Neuronal stem cell (in vitro differentiated cells): ENCODE measurements around the gene MAP2K7.

ENCODE experiments used
- DNase-seq: peaks from one replicate; pipeline ENCODE4 v3.0.0-alpha.2; 2013; ENCODE audit warnings: low spot score
- H2AFZ ChIP-seq: one replicate; pipeline ENCODE4 v1.6.1; 2013; ENCODE audit warnings: mild to moderate bottlenecking, low read length, inconsistent platforms
- H2AK5ac ChIP-seq: 2 replicates; pipeline ENCODE4 v1.6.1; 2013; ENCODE audit warnings: low read depth, mild to moderate bottlenecking, inconsistent platforms, low read length, moderate library complexity, mixed read lengths
- H2BK120ac ChIP-seq: 2 replicates; pipeline ENCODE4 v1.6.1; 2013; ENCODE audit warnings: low read depth, mild to moderate bottlenecking, inconsistent platforms, low read length, moderate library complexity, mixed read lengths
- H2BK12ac ChIP-seq: one replicate; pipeline ENCODE4 v1.6.1; 2013; ENCODE audit warnings: low read length, inconsistent platforms
- H2BK15ac ChIP-seq: 2 replicates; pipeline ENCODE4 v1.6.1; 2013; ENCODE audit warnings: mild to moderate bottlenecking, low read length, inconsistent platforms, mixed read lengths
- H2BK5ac ChIP-seq: one replicate; pipeline ENCODE4 v1.6.1; 2013; ENCODE audit warnings: inconsistent platforms, mild to moderate bottlenecking, low read length, moderate library complexity
- H3K14ac ChIP-seq: one replicate; pipeline ENCODE4 v1.6.1; 2013; ENCODE audit warnings: low read length, inconsistent platforms
- H3K18ac ChIP-seq: 2 replicates; pipeline ENCODE4 v1.6.1; 2013; ENCODE audit warnings: low read length, inconsistent platforms
- H3K23ac ChIP-seq: 2 replicates; pipeline ENCODE4 v1.6.1; 2013; ENCODE audit warnings: low read depth, mild to moderate bottlenecking, mixed read lengths, low read length, inconsistent platforms; ENCODE audit not compliant: poor library complexity
- H3K27ac ChIP-seq: replicated peaks from 3 replicates; pipeline ENCODE4 v1.5.1; 2013; ENCODE audit warnings: low read length, inconsistent platforms
- H3K27me3 ChIP-seq, 3 experiments: 2 replicates each; pipeline ENCODE4 v1.6.1; 2013; ENCODE audit warnings: low read length in 3 of 3, mild to moderate bottlenecking in 2 of 3, inconsistent platforms in 1 of 3, low read depth in 1 of 3, mixed read lengths in 1 of 3, moderate library complexity in 1 of 3; ENCODE audit not compliant: control insufficient read depth in 3 of 3, insufficient read depth in 3 of 3
- H3K36me3 ChIP-seq, 2 donors: replicated peaks in 1 of 2; 2 replicates each; pipeline ENCODE4 v1.6.1; 2013; ENCODE audit warnings: low read length in 2 of 2; ENCODE audit not compliant: control insufficient read depth in 2 of 2, insufficient read depth in 2 of 2
- H3K4ac ChIP-seq: 2 replicates; pipeline ENCODE4 v1.6.1; 2013; ENCODE audit warnings: inconsistent platforms, mild to moderate bottlenecking, low read length, moderate library complexity
- H3K4me1 ChIP-seq, 2 donors: 1 replicate in 1 of 2; 2 replicates in 1 of 2; pipeline ENCODE4 v1.6.1; 2013; ENCODE audit warnings: low read length in 2 of 2, low read depth in 1 of 2; ENCODE audit not compliant: control insufficient read depth in 2 of 2, insufficient read depth in 1 of 2
- H3K4me2 ChIP-seq: one replicate; pipeline ENCODE4 v1.6.1; 2013; ENCODE audit warnings: mild to moderate bottlenecking, low read length, inconsistent platforms; ENCODE audit not compliant: insufficient read depth, poor library complexity, severe bottlenecking
- H3K4me3 ChIP-seq, 2 donors: 2 replicates each; pipeline ENCODE4 v1.5.1; 2013; ENCODE audit warnings: low read length in 2 of 2, mild to moderate bottlenecking in 2 of 2, inconsistent platforms in 1 of 2, moderate library complexity in 1 of 2
- H3K79me1 ChIP-seq: one replicate; pipeline ENCODE4 v1.6.1; 2013; ENCODE audit warnings: low read depth, mild to moderate bottlenecking, inconsistent platforms, low read length, moderate library complexity
- H3K9ac ChIP-seq: one replicate; pipeline ENCODE4 v1.6.1; 2013; ENCODE audit warnings: mild to moderate bottlenecking, low read depth, low read length, inconsistent platforms; ENCODE audit not compliant: poor library complexity
- H3K9me3 ChIP-seq, 2 donors: replicated peaks in 1 of 2; 2 replicates each; pipeline versions ENCODE3 to v1.6.1; 2013; ENCODE audit warnings: low read length in 2 of 2, mild to moderate bottlenecking in 2 of 2, inconsistent platforms in 1 of 2, low read depth in 1 of 2, mixed read lengths in 1 of 2, moderate library complexity in 1 of 2; ENCODE audit not compliant: control insufficient read depth in 2 of 2, insufficient read depth in 1 of 2
- H4K8ac ChIP-seq: one replicate; pipeline ENCODE4 v1.6.1; 2013; ENCODE audit warnings: low read depth, mild to moderate bottlenecking, inconsistent platforms, low read length, moderate library complexity
- H4K91ac ChIP-seq: one replicate; pipeline ENCODE4 v1.6.1; 2013; ENCODE audit warnings: low read length, low read depth, mild to moderate bottlenecking, inconsistent platforms; ENCODE audit not compliant: poor library complexity
- WGBS, 2 donors: extraction: QIAGEN DNeasy Blood & Tissue Kit; methylation state at CpG; one replicate each; pipeline ENCODE4 v1.1.7; 2013; ENCODE audit warnings: missing lambda C conversion rate in 2 of 2, mixed read lengths in 1 of 2; ENCODE audit not compliant: insufficient read length in 2 of 2, insufficient replicate concordance in 1 of 2; ENCODE audit errors: extremely low coverage in 2 of 2; 5-methylcytosine and 5-hydroxymethylcytosine counted together

The MAP2K7 gene

GRCh38 chr19:7894612-7895309 lies 8.9 kb upstream of the MAP2K7 start:
- Histone ChIP-seq H3K27me3 (peaks cover 0 to 10% (median 1%) of the 10 kb centered on the region in 3 experiments), H3K9me3 (no peaks in the 10 kb centered on the region), H2BK120ac (no peak overlapping the region), H3K4me2 (no peak overlapping the region), H2AK5ac (peak overlapping the region; percentile 46), H4K8ac (no peak overlapping the region), H3K79me1 (no peaks in the 10 kb centered on the region), H3K4ac (no peak overlapping the region), H2BK12ac (peak overlapping the region; percentile 1), H3K36me3 (no peaks in the 10 kb centered on the region), H2BK15ac (peak overlapping the region; percentile 49), H3K4me1 (peaks cover 0 to 5% of the 10 kb centered on the region in 2 donors), H3K18ac (no peak overlapping the region), H2AFZ (peak overlapping the region; percentile 53), H3K27ac (no peak overlapping the region), H3K4me3 (no peak overlapping the region), H4K91ac (no peak overlapping the region), H3K23ac (no peak overlapping the region), H3K9ac (peak overlapping the region; percentile 44), H3K14ac (no peak overlapping the region), H2BK5ac (no peak overlapping the region)
- no peak for DNase-seq
- no CpG with 5 or more reads among the region's 18 CpGs for WGBS, 2 donors

- peak overlapping the region; percentile 44 for H3K9ac ChIP-seq
- peak overlapping the region; percentile 66 for H3K4ac ChIP-seq
- H3K4me3 ChIP-seq: peak overlapping the region in 1 of 2 donors; percentile 10
- peaks cover 0 to 5% of the 10 kb centered on the region in 2 donors for H3K4me1 ChIP-seq
- no peak overlapping the region for H2AFZ ChIP-seq
- peak overlapping the region; percentile 49 for H2BK15ac ChIP-seq
- peak overlapping the region; percentile 39 for H2BK5ac ChIP-seq
- no peak overlapping the region for H3K14ac ChIP-seq
- H2BK120ac ChIP-seq: no peak overlapping the region
- no peak overlapping the region for H2BK12ac ChIP-seq
- H2AK5ac ChIP-seq: peak overlapping the region; percentile 46
- peaks cover 0 to 5% (median 0%) of the 10 kb centered on the region in 3 experiments for H3K27me3 ChIP-seq
- no peak overlapping the region for H3K27ac ChIP-seq
- H3K4me2 ChIP-seq: no peak overlapping the region
- H4K91ac ChIP-seq: no peak overlapping the region
- H3K9me3 ChIP-seq: no peaks in the 10 kb centered on the region
- no peaks in the 10 kb centered on the region for H3K36me3 ChIP-seq
- DNase-seq: no peak
- peak overlapping the region; percentile 38 for H3K18ac ChIP-seq
- H3K23ac ChIP-seq: peak overlapping the region; percentile 89
- no peaks in the 10 kb centered on the region for H3K79me1 ChIP-seq
- no peak overlapping the region for H4K8ac ChIP-seq
- no CpG with 5 or more reads among the region's 13 CpGs for WGBS, 2 donors
Measured at GRCh38 chr19:7895565-7895964, 8.1 kb upstream of the MAP2K7 start.

GRCh38 chr19:7897292-7897691 lies 6.4 kb upstream of the MAP2K7 start:
- no peak overlapping the region for H2AK5ac ChIP-seq
- H2BK12ac ChIP-seq: no peak overlapping the region
- H2BK120ac ChIP-seq: no peak overlapping the region
- no peaks in the 10 kb centered on the region for H3K9me3 ChIP-seq
- H4K8ac ChIP-seq: no peak overlapping the region
- no peaks in the 10 kb centered on the region for H3K79me1 ChIP-seq
- no peaks in the 10 kb centered on the region for H3K4me1 ChIP-seq
- no peak overlapping the region for H3K23ac ChIP-seq
- no peaks in the 10 kb centered on the region for H3K27me3 ChIP-seq
- no peak overlapping the region for H3K4me3 ChIP-seq
- H2BK15ac ChIP-seq: no peak overlapping the region
- H3K14ac ChIP-seq: no peak overlapping the region
- no peak overlapping the region for H3K4ac ChIP-seq
- no peak overlapping the region for H4K91ac ChIP-seq
- H2AFZ ChIP-seq: no peak overlapping the region
- no peak overlapping the region for H3K4me2 ChIP-seq
- no peak overlapping the region for H3K9ac ChIP-seq
- no peak overlapping the region for H2BK5ac ChIP-seq
- no peak overlapping the region for H3K18ac ChIP-seq
- no peak overlapping the region for H3K27ac ChIP-seq
- WGBS, 2 donors: no CpG with 5 or more reads among the region's 11 CpGs
- H3K36me3 ChIP-seq: no peaks in the 10 kb centered on the region
- DNase-seq: no peak

- Histone ChIP-seq H4K91ac (no peak overlapping the region), H2AFZ (no peak overlapping the region), H2BK12ac (no peak overlapping the region), H3K27ac (no peak overlapping the region), H3K4me3 (no peak overlapping the region), H3K36me3 (no peaks in the 10 kb centered on the region), H3K4me1 (peaks cover 2 to 6% of the 10 kb centered on the region in 2 donors), H3K14ac (no peak overlapping the region), H3K4ac (no peak overlapping the region), H4K8ac (no peak overlapping the region), H3K23ac (no peak overlapping the region), H3K9ac (no peak overlapping the region), H2BK120ac (no peak overlapping the region), H2BK5ac (no peak overlapping the region), H3K9me3 (no peaks in the 10 kb centered on the region), H3K79me1 (no peaks in the 10 kb centered on the region), H3K18ac (no peak overlapping the region), H3K4me2 (no peak overlapping the region), H2AK5ac (no peak overlapping the region), H3K27me3 (peaks cover 0 to 4% (median 0%) of the 10 kb centered on the region in 3 experiments), H2BK15ac (no peak overlapping the region)
- WGBS, 2 donors: no CpG with 5 or more reads among the region's 16 CpGs
- no peak for DNase-seq
Measured at GRCh38 chr19:7898967-7899366, 4.7 kb upstream of the MAP2K7 start.
